ENCODE results near the gene HORMAD2.

Gene HORMAD2

DNA sequence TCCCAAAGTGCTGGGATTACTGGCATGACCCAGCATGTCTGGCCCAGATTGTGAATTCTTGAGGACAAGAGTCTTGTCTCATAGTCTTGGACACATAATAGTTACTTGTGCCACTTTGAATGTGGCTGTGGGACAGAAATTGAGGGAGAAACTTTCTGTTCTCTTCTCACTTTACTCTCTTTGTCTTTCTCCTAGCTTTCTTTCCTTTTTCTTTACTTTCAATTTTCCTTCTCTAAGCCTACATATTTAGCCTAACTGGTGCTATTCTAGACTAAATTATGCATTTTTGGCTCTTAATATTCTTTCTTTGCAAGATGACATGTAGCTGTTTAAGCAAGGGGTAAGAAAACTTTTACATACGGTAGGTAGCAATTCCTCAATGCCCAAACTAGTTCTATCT, 33.2 kb downstream of the HORMAD2 start:
- DNase-seq: no peak

DNA sequence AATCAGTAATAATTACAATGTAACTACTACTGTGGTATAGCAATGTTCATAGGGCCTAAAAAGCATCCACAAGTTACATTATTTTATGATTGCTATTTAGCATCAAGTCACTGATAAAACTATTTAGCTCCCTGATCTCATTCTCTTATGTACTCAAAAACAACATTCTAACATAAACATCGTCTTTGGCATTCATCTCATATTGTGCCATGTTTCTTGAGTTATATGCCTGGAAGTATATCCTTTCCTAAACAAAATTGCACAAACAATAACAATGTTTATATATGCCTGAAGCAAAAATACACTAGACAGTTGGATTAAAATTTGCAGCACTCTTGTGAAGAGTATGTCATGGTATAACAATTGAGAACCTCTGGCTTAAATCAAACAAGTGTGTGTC, 34.1 kb downstream of the HORMAD2 start:
- no peak for DNase-seq

DNA sequence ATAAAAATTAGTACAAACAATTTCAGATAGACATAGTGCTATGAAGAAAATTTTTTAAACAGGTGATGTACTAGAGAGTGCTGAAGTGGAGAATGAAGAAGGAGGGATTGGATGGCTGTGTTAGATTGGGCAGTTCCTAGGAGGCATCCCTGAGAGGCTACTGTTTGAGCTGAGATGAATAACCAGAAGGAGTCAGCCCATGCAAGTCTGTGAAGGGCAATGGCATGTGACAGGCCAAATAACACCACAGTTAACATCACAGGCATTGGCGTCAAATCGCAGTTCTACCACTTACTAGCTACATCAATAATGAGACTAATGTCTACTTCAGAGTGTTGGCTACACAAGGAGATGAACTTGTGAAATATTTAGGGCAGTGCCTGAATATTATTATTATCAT, 35.4 kb downstream of the HORMAD2 start:
- no peak for DNase-seq

DNA sequence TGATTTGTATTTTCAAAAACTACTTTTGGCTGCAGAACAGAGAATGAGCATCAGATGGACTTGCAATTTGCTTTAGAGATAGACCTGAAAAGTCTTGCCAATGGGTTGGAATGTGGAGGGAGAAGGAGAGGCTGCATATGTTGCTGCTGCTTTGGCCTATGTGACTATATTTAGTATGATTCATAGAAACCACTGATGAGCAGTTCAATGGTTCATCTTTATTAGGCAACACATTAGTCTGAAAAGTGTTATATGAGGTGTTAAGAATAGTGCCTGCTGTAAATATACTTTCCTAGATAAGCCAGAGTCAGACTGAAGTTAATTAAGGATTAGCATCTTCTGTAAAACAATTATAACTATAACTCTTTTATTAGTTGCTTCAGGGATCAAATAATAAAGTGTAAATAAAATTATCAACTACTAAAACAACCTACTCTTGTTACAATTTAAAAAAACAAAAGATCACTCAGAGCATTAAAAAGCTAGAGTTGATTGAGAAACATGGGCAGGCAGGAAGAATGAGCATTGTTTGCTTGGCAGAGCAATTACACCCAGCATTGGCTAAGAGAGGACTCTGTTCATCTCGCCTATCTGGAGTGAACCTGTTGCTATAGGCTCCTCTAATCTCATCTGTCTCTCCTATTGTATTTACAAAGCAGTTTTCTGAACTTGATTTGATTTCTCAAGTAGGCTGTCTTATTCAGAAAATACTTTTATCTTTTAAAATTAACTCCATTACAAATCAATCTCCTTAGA, 36.3 kb downstream of the HORMAD2 start:
- no peak for DNase-seq

DNA sequence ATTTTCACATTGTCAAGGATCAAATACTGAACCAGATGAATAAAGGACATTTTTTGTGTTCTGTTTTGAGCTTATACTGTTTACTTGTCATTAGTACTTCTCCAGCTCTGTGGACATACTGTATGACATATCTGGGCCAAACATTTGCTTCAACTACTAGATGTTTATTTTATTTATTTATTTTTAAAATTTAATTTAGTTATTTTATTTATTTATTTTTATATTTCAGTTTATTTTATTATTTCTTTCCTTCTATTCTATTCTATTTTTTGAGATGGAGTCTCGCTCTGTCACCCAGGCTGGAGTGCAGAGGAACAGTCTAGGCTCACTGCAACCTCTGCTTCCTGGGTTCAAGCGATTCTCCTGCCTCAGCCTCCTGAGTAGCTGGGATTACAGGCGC, 37.0 kb downstream of the HORMAD2 start:
- no peak for DNase-seq

DNA sequence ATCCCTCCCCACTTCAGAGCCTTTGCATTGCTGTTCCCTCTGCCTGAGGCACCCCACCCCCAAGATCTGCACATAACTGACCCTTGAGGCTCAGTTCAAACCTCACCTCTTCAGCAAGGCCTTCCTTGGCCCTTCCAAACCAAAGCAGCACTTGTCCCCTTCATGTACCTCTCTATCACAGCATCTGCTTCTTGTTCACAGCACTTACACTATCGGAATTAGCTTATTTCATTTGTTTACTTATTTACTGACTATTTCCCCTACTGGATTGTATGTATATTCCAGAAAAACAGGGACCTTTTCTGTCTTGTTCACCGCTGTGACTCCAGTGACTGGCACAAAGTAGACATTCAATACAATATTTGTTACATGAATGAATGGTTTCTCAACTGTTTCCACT, 38.0 kb downstream of the HORMAD2 start:
- DNase-seq: no peak

DNA sequence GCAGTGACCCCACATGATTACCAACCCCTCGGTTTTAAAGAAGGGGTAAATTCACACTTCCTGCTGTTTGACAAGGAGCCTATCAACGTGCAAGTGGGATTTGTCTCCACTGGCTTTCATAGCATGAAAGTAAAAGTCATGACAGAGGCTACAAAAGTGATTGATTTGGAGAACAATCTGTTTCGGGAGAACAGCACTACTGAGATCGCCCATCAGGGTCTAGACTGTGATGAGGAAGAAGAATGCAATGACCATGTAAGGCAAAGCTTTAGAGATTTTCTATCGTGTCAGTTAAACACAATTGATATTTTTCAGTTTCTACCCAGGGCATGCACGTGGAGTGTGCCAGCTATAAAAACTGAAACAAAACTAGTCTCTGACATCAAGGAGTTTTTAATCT, 41.7 kb downstream of the HORMAD2 start:
- no peak for DNase-seq

DNA sequence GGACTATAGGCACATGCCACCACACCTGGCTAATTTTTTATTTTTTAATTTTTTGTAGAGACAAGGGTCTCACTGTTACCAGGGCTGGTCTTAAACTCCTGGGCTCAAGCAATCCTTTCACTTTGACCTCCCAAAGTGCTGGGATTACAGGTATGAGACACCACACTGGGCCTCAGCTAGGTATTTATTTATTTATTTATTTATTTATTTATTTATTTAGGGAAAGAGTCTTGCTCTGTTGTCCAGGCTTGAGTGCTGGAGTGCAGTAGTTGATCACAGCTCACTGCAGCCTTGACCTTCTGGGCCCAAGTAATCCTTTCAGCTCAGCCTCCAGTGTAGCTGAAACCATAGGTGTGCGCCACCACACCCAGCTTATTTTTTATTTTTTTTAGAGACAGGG, 43.2 kb downstream of the HORMAD2 start:
- no peak for DNase-seq

DNA sequence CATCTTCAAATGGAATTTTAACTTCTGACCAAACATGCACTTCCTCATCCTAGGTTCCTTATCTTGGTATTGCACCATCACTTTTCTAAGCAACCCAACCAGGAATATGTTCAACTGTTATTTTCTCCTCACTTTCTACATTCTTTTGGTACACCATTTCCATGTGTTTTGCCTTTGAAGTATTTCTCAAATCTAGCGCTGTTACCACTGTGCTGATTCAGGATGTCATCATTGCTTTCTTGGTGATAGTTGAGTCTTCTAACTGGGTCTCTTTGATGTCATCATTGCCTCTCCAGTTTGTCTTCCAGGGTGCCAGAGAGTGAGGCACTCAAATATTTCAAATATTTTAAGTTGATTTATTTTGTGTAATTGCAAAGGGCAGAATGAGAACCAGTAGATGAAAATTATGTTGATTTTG, 47.5 kb downstream of the HORMAD2 start:
- no peak for DNase-seq

DNA sequence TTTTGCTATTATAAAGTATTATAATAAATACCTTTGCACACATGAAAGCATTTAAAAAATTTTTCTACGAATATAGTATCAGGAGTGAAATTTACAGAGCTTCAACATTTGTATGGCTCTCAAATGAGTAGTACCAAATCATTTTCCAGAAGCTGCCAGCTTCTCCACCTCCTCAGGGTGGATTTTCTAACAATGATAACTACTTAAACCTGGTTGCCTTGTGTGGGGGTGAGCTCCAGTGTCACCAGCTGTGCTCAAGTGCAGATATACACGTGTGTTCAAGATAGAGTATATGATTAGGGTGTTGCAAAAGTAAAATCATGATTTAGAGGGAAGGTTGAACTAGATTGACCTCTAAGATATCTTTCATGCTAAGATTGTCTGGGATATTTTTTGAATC, 48.2 kb downstream of the HORMAD2 start:
- no peak for DNase-seq

DNA sequence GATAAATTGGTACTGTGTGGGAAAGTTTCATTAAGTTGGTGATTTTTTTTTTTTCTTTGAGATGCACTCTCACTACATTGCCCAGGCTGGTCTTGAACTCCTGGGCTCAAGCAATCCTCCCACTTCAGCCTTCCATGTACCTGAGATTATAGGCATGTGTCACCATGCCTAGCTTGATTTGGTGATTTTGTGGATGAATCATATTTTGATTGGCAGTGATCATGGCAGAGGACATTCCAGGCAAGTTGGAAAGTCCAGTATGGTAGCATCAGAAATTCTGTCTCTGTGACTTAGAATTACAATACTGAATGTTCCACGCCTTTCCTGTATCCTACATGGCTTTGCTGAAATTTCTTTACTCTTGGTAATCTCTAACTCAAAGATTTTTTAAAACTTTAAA, 49.4 kb downstream of the HORMAD2 start:
- no peak for DNase-seq

DNA sequence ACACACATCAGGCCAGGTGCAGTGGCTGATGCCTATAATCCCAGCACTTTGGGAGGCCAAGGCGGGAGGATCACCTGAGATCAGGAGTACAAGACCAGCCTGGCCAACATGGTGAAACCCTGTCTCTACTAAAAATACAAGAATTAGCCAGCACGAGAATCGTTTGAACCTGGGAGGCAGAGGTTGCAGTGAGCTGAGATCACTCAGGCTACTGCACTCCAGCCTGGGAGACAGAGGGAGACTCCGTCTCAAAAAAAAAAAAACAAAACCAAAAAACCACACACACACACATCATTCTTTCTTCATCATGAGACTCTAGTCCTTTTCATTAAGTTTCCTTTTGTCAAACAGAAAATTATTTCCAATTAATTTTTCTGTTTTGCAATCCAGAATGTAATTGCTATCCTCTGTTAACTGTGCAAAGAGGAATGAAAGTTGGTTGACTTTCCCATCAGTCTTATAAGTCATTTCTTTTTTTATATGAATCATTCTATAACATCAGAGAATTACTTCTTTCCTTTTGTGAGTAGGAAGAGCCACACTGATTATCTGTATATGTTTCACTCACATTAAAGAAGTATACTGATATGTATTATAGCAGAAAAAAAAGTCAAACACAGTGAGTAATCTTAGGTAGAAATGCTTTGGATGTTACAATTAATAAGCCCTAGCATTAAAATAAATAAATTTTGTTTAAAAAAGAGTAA, 52.2 kb downstream of the HORMAD2 start:
- no peak for DNase-seq

DNA sequence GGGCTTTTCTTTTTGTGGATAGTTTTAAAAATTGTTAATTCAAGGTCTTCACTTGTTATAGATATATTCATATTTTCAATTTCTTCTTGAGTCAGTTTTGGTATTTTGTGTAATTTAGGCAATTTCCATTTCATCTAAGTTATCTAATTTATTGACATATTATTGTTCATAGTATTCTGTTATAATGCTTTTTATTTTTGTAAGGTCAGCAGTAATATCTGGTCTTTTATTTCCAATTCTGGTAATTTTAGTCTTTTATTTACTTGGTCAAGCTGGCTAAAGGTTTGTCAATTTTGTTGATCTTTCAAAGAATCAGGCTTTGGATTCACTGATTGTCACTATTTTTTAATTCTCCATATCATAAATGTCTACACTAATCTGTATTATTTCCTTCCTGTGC, 60.1 kb downstream of the HORMAD2 start:
- DNase-seq: no peak

DNA sequence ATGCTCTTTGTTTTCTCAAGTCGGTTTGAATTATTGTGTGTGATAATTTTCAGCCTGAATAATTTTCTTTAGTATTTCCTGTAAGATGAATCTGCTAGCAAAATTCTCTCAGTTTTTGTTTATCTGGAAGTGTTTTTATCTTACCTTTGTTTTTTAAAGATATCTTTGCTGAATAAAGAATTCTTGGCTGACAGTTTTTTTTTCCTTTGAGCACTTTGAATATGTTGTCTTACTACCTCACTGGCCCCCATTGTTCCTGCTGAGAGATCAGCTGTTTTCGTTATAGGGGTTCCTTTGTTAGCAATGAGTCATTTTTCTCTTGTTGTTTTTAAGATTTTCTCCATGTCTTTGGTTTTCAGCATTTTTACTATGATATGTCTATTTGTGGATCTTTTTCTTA, 63.0 kb downstream of the HORMAD2 start:
- no peak for DNase-seq

DNA sequence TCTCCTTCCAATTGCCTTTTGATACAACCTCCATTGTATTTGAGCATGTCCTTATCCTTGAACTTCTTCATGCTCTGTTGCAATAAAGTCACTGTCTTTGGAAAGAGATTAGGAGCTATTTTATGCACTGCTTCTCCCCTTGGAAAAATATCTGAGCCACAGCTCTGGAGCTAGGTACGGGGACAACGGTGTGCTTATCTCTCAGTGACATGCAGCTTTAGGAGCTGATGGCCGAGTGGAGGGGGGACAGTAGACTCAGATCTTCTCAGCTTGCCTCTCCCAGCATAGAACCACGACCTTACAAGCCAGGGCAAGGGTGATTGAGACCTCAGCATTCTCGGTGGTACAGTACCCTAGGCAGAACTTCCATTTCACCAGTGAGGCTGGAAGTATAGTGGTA, 64.1 kb downstream of the HORMAD2 start:
- no peak for DNase-seq

DNA sequence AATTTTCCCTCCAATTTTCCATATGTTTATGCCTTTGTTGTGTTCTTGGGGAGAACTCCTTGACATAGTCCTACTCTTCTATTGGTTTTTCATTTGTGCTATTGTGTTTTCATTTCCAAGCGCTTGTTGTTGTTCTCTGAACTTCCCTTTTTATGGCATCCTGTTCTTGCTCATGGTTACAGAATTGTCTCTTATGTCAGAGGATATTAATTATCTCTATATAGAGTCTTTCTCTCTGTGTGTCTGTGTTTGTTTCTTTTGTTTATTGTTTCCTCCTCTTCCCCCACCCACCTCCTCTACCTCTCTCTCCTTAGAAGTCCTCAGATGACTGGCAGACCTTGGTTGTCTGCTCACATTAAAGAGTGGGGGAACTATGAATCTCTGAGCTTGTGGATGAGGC, 69.9 kb downstream of the HORMAD2 start:
- DNase-seq: no peak

DNA sequence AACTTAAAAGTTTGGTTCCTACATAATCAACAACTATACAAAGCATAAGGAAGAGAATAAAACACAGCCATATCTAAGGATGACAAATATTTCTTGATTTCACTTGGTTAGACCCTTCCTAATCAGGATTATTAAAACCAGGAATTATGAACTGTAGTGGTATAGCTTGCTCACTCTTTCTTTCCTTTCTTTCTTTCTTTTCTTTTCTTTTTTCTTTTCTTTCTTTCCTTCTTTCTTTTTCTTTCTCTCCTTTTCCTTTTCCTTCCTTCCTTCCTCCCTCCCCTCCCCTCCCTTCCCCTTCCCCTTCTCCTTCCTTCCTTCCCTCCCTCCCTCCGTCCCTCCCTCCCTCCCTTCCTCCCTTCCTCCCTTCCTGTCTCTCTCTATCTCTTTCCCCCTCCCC, 78.0 kb downstream of the HORMAD2 start:
- no peak for DNase-seq

DNA sequence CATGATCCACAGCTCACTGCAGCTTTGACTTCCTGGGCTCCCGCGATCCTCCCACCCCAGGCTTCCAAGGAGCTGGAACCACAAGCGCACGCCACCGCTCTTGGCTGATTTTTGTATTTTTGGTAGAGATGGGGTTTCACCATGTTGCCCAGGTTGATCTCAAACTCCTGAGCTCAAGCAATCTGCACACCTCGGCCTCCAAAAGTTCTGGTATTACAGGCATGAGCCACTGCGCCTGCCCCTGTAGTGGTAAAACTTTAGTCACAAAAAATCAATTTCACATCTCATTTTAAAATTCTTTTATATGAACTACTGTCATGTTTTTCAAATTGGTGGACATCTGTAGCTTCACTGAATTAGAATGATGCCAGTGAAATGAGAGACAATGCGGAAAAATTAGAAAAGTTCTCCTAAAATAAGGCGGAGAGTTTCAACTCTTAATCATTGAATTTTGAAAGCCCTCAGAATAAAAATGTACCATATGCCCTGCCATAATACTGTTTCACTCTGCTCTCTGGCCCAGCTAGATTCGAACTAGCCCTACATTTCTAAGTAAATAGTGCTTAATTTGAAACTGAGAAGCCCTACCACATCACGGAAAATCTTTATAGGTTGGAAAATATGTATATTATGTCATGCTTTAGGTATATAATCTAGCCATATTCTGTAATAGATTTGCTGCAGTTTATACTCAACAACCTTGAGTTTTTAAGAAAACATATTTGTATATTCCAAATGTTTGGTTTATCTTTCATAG, 78.7 kb downstream of the HORMAD2 start:
- DNase-seq: no peak

DNA sequence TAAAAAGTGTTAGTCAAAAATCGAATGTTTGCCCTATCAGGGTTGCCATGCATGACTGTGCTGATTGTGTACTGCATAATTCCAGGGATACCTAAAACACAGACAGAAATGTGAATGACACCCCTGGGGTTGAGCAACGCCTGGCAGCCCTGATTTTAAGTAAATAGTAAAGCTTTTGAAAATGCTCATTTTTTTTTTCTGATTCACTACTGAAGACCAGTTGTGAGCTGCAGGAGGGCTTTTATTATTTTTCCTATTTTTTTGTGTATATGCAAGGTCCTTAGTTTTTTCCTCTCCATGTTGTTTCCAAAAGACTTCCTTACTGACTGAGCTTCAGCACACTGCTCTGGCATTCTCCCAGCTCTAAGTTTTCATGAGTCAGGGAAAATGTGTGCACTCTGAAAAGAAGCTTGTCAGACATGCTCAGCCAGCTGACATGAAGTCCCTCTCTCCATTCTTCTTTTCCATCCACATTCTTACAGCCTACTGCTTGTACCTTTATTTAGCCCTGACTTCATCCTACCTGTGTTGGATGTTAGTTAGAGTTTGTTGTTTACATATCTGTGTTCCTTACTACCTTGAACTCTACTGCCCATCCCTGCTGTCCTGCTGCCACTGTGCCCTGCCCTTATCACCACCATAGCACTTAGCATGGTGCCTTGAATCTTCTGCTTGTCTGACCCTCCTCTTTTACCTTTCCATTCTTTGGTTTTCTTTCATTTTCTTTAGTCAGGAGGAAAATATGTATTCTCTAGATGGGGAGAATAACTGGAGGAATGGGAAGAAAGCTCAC, 79.5 kb downstream of the HORMAD2 start:
- DNase-seq: no peak

DNA sequence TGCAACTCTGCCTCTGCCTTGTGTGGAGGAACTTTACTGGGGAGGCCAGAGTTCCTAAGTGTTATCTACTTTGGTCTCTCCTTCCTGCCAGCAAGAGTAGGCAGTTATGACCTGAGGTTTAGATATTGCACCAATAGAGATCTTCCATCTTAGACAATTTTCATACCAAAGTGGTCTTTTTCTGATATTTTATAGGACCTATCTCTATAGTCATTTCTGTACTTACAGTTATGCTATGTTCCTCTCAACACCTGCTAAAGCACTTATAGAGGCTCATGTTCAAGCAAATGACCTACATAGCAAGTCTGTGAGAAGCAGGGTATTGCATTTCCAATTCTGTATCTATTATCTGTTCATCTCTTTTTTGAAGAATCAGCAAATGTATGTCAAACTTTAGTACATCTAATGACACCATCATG, 80.8 kb downstream of the HORMAD2 start:
- no peak for DNase-seq

DNA sequence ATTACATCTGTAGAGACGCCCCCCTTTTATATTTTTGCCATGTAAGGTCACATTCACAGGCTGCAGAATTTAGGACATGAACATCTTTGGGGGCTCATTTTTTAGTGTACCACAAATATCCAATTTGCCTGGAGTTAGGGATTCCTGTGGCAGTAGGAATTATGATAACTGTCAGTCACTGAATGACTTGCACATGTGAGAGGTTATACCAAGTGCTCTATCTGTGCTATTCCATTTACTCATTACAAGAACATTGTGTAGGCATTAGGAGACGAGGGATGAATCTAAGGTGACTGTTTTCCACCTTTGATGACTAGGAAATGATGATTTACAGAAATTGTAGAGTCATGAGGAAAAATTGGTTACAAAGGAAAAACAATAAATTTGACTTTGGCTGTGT, 87.0 kb downstream of the HORMAD2 start:
- no peak for DNase-seq

DNA sequence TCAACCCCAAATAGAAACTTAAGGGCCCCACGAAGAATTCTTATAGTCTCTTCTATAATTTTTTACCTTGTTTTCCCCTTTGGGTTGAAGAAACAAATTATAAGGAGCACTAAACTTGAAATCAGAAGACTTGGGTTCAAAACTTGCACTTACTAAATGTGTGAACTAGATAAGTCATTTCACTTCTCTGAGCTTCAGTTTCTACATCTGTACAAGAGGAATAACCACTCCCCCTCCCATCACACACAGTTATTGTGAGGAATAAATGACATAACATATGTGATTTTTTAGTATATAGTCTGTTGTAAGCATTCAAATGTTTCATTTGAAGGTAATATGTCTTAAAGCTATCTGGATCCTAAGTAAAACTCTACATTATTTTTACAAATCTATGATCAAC, 87.5 kb downstream of the HORMAD2 start:
- no peak for DNase-seq

DNA sequence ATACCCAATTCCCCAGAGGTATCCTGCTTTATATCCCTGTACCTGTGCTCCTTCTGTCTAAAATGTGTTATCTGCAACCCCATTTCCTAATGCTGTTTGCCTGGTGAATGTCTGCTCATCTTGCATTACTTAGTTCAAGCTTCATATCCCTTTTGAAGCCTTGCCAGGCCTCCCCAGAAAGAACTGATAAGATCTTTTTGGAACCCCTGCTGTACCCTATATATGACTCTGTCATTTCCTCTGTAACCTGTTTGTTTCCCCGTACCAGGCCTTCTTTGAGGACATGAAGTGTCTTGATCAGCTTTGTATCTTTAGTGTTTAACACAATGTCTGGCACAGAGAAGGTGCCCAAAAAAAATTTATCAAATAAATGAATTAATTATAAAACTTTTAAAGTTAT, 88.7 kb downstream of the HORMAD2 start:
- DNase-seq: no peak
